ENCODE data around the gene F13A1.

DNA sequence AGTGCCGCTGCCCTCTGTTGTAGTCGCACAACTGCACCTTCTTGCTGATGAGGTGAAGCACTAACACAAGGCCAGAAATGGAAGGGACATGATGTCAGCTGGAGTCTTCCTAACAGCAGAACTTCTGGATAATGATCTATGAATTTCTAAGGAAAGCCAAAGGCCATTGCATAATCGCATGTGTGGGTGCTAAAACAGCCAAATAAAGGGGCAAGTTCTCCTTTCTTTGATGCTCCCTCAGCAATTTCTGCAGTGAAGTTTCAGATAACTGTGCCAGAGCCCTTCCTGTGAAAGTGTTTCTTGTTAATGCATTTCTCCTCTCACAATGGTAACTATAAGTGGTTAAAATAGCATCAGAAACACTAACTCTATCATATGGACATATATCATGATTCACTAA is 8.0 kb upstream of the F13A1 start:
- no peak for TF ChIP-seq EZH2 (IDR thresholded peaks at IDR 0.05)
- TF ChIP-seq POLR2AphosphoS5 (IDR thresholded peaks at IDR 0.05; ENCODE audit: borderline replicate concordance, low read depth, low read length) = no peak
